ENCODE data around the gene CPEB3.

GRCh38 chr10:92091965-92092364 lies 198.9 kb downstream of the CPEB3 start:
- TF ChIP-seq CTCF (conservative IDR thresholded peaks at IDR 0.05 in 1 of 2, IDR thresholded peaks at IDR 0.05 in 1 of 2; ENCODE audit: low read depth in 1 of 2, low read length in 2 of 2): no peak
- no peak for TF ChIP-seq EZH2 (IDR thresholded peaks at IDR 0.05; ENCODE audit: low read length, missing control alignments)
